GM12873 (cell line): ENCODE results near the gene PSMC3.

ENCODE experiments used
- CTCF ChIP-seq: IDR thresholded peaks from 2 replicates; pipeline ENCODE4 v1.5.1; 2012; ENCODE audit warnings: low read depth, mild to moderate bottlenecking, moderate library complexity, low read length, control low read depth; ENCODE audit not compliant: insufficient read depth; ENCODE audit errors: missing control alignments

PSMC3 gene

GRCh38 chr11:47380078-47380477, 46.2 kb downstream of the PSMC3 start:
- TF ChIP-seq CTCF: no peak

GRCh38 chr11:47379317-47379716, 46.9 kb downstream of the PSMC3 start:
- TF ChIP-seq CTCF: no peak

GRCh38 chr11:47378836-47379170, 47.4 kb downstream of the PSMC3 start:
- no peak for TF ChIP-seq CTCF

GRCh38 chr11:47378010-47378835, 48.0 kb downstream of the PSMC3 start, which contains the start of gene SPI1:
Gene SPI1 (minus strand): TSS chr11:47378547. CDS start chr11:47378353, 194 bp downstream.
- no peak for TF ChIP-seq CTCF

- TF ChIP-seq CTCF: no peak
These were observed 48.6 kb downstream of the PSMC3 start for GRCh38 chr11:47377571-47378009.

- TF ChIP-seq CTCF: peak; percentile 29
These were observed 49.5 kb downstream of the PSMC3 start for GRCh38 chr11:47376525-47377371.

- TF ChIP-seq CTCF: no peak
These were observed 50.1 kb downstream of the PSMC3 start for GRCh38 chr11:47376107-47376524.
